K562 (cell line): ENCODE data around the gene SCRN2.

ENCODE experiments used
- BRD9 ChIP-seq: fragments of 450-650 bp; IDR thresholded peaks from 2 replicates; pipeline ENCODE4 v1.6.1; 2018; ENCODE audit warnings: low read depth; ENCODE audit not compliant: partially characterized antibody
- CREB1 ChIP-seq, 2 experiments: sonication (generic) in 1 of 2; formaldehyde crosslinking in 1 of 2; IDR thresholded peaks; 2 replicates each; pipeline versions ENCODE4 v1.6.1 to v1.8.0; 2012 to 2022; ENCODE audit warnings: inconsistent platforms in 1 of 2, mild to moderate bottlenecking in 1 of 2, missing genetic modification reagents in 1 of 2, moderate library complexity in 1 of 2
- CTBP1 ChIP-seq: fragments of 450-650 bp; IDR thresholded peaks from 2 replicates; pipeline ENCODE4 v1.6.1; 2016; ENCODE audit warnings: borderline replicate concordance
- EP300 ChIP-seq: IDR thresholded peaks from 2 replicates; pipeline ENCODE4 v1.6.1; 2012; ENCODE audit warnings: low read length, improper control_type of control experiment
- MAZ ChIP-seq, 2 experiments: fragments of 450-650 bp in 1 of 2; sonication (generic) in 1 of 2; formaldehyde crosslinking; IDR thresholded peaks in 1 of 2; conservative IDR thresholded peaks in 1 of 2; 2 replicates each; pipeline versions ENCODE4 v1.4.0 to v1.5.0; 2020; ENCODE audit warnings: mild to moderate bottlenecking in 1 of 2, missing genetic modification reagents in 1 of 2
- POLR2A ChIP-seq: fragments of 450-650 bp; conservative IDR thresholded peaks from 2 replicates; pipeline ENCODE4 v1.6.1; 2016
- RFX5 ChIP-seq: IDR thresholded peaks from 2 replicates; pipeline ENCODE4 v1.6.1; 2011; ENCODE audit warnings: low read depth, mild to moderate bottlenecking, improper control_type of control experiment, low read length
- TRIM28 ChIP-seq: fragments of 450-650 bp; IDR thresholded peaks from 2 replicates; pipeline ENCODE4 v1.6.1; 2017
- ZFP1 ChIP-seq: fragments of 450-650 bp; formaldehyde crosslinking; IDR thresholded peaks from 2 replicates; pipeline ENCODE4 v1.4.0; 2020; ENCODE audit warnings: mild to moderate bottlenecking, mixed read lengths
- ZNF316 ChIP-seq: fragments of 450-650 bp; IDR thresholded peaks from 2 replicates; pipeline ENCODE4 v1.6.1; 2016
- TF ChIP-seq, protein P1 (sequence below), 3 experiments: IDR thresholded peaks in 2 of 3; conservative IDR thresholded peaks in 1 of 3; 2 replicates each; pipeline ENCODE4 v1.5.1; 2011 to 2012; ENCODE audit warnings: low read length in 3 of 3, mild to moderate bottlenecking in 3 of 3, control low read depth in 2 of 3, improper control_type of control experiment in 1 of 3, inconsistent platforms in 1 of 3, low read depth in 1 of 3, mixed read lengths in 1 of 3, moderate library complexity in 1 of 3; ENCODE audit not compliant: insufficient read depth in 2 of 3
- TF ChIP-seq, protein P2 (sequence below): sonication (generic); formaldehyde crosslinking; IDR thresholded peaks from 2 replicates; pipeline ENCODE4 v1.8.0; 2023; ENCODE audit warnings: mild to moderate bottlenecking, missing genetic modification reagents

DNA sequence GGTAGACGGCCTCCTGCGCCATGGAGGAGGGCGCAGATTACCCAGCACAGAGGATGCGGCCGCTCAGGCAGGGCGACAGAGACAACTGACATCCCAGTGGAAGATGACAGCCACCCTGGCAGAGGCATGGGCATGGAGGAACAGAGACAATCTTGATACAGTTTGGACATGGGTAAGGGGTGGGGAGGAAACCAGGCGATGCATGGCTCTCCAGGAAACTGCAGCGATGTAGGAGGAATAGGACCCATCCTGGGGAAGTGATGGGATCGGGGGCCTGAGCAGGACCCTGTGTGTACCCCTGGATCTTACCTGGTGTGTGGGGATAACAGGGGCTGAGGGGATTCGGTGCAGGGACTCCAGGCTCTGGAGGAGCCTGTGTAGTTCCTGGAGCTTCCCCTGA is 24.1 kb downstream of the SCRN2 start:
- TF ChIP-seq, protein P1, sequence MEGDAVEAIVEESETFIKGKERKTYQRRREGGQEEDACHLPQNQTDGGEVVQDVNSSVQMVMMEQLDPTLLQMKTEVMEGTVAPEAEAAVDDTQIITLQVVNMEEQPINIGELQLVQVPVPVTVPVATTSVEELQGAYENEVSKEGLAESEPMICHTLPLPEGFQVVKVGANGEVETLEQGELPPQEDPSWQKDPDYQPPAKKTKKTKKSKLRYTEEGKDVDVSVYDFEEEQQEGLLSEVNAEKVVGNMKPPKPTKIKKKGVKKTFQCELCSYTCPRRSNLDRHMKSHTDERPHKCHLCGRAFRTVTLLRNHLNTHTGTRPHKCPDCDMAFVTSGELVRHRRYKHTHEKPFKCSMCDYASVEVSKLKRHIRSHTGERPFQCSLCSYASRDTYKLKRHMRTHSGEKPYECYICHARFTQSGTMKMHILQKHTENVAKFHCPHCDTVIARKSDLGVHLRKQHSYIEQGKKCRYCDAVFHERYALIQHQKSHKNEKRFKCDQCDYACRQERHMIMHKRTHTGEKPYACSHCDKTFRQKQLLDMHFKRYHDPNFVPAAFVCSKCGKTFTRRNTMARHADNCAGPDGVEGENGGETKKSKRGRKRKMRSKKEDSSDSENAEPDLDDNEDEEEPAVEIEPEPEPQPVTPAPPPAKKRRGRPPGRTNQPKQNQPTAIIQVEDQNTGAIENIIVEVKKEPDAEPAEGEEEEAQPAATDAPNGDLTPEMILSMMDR (IDR thresholded peaks at IDR 0.05 in 2 of 3, conservative IDR thresholded peaks at IDR 0.05 in 1 of 3; ENCODE audit: insufficient read depth in 2 of 3, low read depth in 1 of 3, low read length in 3 of 3) = no peak
- TF ChIP-seq ZFP1 (no peak), RFX5 (no peak), CTBP1 (no peak), POLR2A (no peak), CREB1 (IDR thresholded peaks at IDR 0.05) (no peak), CREB1 (CRISPR knock-in tag; IDR thresholded peaks at IDR 0.05) (no peak), ZNF316 (no peak), EP300 (no peak), MAZ (CRISPR knock-in tag; conservative IDR thresholded peaks at IDR 0.05 in 1 of 2, IDR thresholded peaks at IDR 0.05 in 1 of 2) (no peak), TRIM28 (no peak), BRD9 (no peak)
- TF ChIP-seq, protein P2, sequence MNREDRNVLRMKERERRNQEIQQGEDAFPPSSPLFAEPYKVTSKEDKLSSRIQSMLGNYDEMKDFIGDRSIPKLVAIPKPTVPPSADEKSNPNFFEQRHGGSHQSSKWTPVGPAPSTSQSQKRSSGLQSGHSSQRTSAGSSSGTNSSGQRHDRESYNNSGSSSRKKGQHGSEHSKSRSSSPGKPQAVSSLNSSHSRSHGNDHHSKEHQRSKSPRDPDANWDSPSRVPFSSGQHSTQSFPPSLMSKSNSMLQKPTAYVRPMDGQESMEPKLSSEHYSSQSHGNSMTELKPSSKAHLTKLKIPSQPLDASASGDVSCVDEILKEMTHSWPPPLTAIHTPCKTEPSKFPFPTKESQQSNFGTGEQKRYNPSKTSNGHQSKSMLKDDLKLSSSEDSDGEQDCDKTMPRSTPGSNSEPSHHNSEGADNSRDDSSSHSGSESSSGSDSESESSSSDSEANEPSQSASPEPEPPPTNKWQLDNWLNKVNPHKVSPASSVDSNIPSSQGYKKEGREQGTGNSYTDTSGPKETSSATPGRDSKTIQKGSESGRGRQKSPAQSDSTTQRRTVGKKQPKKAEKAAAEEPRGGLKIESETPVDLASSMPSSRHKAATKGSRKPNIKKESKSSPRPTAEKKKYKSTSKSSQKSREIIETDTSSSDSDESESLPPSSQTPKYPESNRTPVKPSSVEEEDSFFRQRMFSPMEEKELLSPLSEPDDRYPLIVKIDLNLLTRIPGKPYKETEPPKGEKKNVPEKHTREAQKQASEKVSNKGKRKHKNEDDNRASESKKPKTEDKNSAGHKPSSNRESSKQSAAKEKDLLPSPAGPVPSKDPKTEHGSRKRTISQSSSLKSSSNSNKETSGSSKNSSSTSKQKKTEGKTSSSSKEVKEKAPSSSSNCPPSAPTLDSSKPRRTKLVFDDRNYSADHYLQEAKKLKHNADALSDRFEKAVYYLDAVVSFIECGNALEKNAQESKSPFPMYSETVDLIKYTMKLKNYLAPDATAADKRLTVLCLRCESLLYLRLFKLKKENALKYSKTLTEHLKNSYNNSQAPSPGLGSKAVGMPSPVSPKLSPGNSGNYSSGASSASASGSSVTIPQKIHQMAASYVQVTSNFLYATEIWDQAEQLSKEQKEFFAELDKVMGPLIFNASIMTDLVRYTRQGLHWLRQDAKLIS (CRISPR knock-in tag) = no peak
